Tibial nerve (tissue), 4 donors: Measurements from ENCODE around the gene EFCAB12. TPM values are rescaled to one million over a fixed set of nuclear protein-coding genes. Genes with fewer than 3 reads are reported as not detected.
A peak's percentile ranks its signal among the peaks of the same experiment; 100 is the strongest.

Experiments used
- DNase-seq, 2 donors: peaks; one replicate each; pipeline ENCODE4 v3.0.0-alpha.2; 2019; ENCODE audit warnings: low spot score in 2 of 2
- H3K27ac ChIP-seq, 4 donors: fragments of 200-600 bp; sonication (generic) in 3 of 4; one replicate each; pipeline ENCODE4 v1.5.1; 2017 to 2019; ENCODE audit warnings: mild to moderate bottlenecking in 1 of 4
- H3K27me3 ChIP-seq, 2 donors: fragments of 200-600 bp; sonication (generic) in 1 of 2; one replicate each; pipeline versions ENCODE4 v1.5.1 to v1.6.0; 2017 to 2019
- H3K36me3 ChIP-seq, 3 donors: fragments of 200-600 bp; sonication (generic); one replicate each; pipeline ENCODE4 v1.5.1; 2018 to 2019
- H3K4me1 ChIP-seq, 4 donors: fragments of 200-600 bp; sonication (generic) in 3 of 4; one replicate each; pipeline ENCODE4 v1.5.1; 2017 to 2019
- H3K4me3 ChIP-seq, 4 donors: fragments of 200-600 bp; sonication (generic) in 3 of 4; one replicate each; pipeline ENCODE4 v1.5.1; 2017 to 2019; ENCODE audit warnings: mild to moderate bottlenecking in 1 of 4, moderate library complexity in 1 of 4
- H3K9me3 ChIP-seq, 4 donors: fragments of 200-600 bp; sonication (generic) in 3 of 4; one replicate each; pipeline ENCODE4 v1.5.1; 2017 to 2019
- EP300 ChIP-seq, 2 donors: sonication (generic); formaldehyde crosslinking; IDR thresholded peaks; one replicate each; pipeline ENCODE4 v1.6.1; 2017; ENCODE audit warnings: antibody characterized with exemption in 2 of 2, mild to moderate bottlenecking in 1 of 2
- POLR2A ChIP-seq, 2 donors: fragments of 450-650 bp; IDR thresholded peaks; one replicate each; pipeline ENCODE4 v1.6.1; 2017; ENCODE audit warnings: antibody characterized with exemption in 2 of 2, mild to moderate bottlenecking in 2 of 2, moderate library complexity in 2 of 2
- WGBS, 2 donors: methylation state at CpG; one replicate each; pipeline ENCODE4 v1.1.5; 2018; 5-methylcytosine and 5-hydroxymethylcytosine counted together
- small RNA-seq: library from RNA; depleted of rRNA; stranded (forward); fragments of <200 nt; gene quantifications from one replicate; pipeline ENCODE3, GENCODE V24; 2016
- total RNA-seq, 4 donors: library from RNA; depleted of rRNA; stranded (reverse); fragments of >200 nt; gene quantifications; one replicate each; pipeline ENCODE4 v1.1.0, GENCODE V29; 2016
- TF ChIP-seq, protein P1 (sequence below), 5 experiments: fragments of 200-600 bp in 3 of 5; fragments of 450-650 bp in 2 of 5; sonication (generic) in 3 of 5; IDR thresholded peaks; one replicate each; pipeline ENCODE4 v1.5.1; 2016 to 2019; ENCODE audit warnings: antibody characterized with exemption in 5 of 5, mild to moderate bottlenecking in 3 of 5, moderate library complexity in 2 of 5

The EFCAB12 gene
- total RNA-seq, 4 donors from 2014 or later = 0.22 to 2.2 (median 0.46) TPM

DNA sequence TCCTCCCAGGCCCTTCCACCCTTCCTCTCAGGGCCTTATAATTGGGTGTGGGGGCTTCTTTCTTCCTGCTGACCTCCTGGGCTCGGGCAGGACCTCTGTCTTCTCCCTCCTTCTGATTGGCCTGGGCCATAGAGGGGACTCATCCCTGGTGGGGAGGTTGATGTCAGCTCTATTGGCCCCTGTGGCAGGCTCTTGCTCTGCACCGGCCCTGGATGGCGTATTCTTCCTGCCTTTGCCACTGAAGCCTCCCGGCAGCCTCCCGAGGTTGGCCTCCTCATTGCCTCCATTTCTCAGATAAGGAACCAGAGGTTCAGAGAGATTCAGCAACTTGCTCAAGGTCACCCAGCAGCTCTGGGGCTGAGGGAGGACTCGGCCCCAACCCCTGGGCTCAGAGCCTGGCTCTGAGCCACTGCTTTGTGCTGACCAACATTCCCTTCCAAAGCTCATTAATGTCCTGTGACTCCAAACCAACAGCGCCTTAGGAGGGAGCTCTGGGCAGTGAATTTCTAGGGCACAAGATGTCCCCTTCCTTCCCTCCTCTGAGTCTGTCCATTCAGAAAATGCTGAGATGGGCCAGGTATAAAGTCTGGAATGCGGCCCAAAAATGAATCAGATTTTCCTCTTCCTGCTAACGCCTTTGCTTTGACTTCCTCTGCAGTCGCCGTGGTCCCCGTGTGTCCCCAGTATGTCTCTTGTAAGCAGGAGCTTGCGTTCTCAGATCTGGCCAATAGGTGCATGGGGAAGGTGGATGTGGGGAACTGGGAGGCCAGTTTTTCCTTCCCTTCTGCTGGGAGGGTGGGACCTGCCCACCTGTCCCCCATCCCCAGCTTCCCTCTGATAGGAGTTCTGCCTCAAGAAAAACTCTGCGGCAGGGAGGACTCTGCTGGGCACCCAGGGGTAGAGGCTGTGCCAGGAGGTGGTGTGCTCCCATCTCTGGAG, 75.5 kb downstream of the EFCAB12 start:
- Histone ChIP-seq H3K36me3 (no peaks in the 10 kb centered on the region), H3K9me3 (no peaks in the 10 kb centered on the region), H3K4me1 (no peaks in the 10 kb centered on the region), H3K27me3 (no peaks in the 10 kb centered on the region), H3K4me3 (no peak overlapping the region), H3K27ac (peak overlapping the region in 1 of 4 donors; percentile 21)
- no peak for TF ChIP-seq POLR2A (IDR thresholded peaks at IDR 0.05)
- peak in 1 of 2 donors; percentile 31 for TF ChIP-seq EP300 (IDR thresholded peaks at IDR 0.05)
- TF ChIP-seq, protein P1, sequence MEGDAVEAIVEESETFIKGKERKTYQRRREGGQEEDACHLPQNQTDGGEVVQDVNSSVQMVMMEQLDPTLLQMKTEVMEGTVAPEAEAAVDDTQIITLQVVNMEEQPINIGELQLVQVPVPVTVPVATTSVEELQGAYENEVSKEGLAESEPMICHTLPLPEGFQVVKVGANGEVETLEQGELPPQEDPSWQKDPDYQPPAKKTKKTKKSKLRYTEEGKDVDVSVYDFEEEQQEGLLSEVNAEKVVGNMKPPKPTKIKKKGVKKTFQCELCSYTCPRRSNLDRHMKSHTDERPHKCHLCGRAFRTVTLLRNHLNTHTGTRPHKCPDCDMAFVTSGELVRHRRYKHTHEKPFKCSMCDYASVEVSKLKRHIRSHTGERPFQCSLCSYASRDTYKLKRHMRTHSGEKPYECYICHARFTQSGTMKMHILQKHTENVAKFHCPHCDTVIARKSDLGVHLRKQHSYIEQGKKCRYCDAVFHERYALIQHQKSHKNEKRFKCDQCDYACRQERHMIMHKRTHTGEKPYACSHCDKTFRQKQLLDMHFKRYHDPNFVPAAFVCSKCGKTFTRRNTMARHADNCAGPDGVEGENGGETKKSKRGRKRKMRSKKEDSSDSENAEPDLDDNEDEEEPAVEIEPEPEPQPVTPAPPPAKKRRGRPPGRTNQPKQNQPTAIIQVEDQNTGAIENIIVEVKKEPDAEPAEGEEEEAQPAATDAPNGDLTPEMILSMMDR (IDR thresholded peaks at IDR 0.05) = no peak
- WGBS, 2 donors = 70 to 76% methylated on average over 14 of the region's 14 CpGs
- DNase-seq = no peak

DNA sequence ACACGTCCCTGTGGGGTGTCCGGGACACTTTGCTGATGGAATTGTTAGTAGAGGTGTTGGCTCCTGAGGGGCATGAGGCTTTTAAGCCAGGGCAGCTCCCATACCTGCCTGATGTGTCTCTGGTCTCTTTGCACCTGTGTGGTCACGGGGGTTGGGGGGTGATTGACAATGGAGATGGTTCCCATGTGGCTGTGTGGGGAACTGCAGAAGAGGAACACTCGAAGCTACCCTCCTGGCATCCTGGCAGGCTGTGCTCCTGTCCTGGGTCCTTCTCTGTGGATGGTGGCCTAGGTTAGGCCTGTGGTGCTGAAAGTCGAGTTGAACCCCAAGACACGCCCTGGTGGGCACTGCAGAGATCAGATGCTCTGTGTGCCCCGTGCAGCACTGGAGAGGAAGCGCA, 76.4 kb downstream of the EFCAB12 start:
- TF ChIP-seq POLR2A (IDR thresholded peaks at IDR 0.05) (no peak), EP300 (IDR thresholded peaks at IDR 0.05) (no peak)
- TF ChIP-seq, protein P1 (IDR thresholded peaks at IDR 0.05) = no peak
- DNase-seq = no peak

More for the DNA sequence above, 76.4 kb downstream of the EFCAB12 start:
- no peak overlapping the region for H3K27ac ChIP-seq
- no peaks in the 10 kb centered on the region for H3K36me3 ChIP-seq
- H3K9me3 ChIP-seq = no peaks in the 10 kb centered on the region
- peaks cover 0 to 4% (median 0%) of the 10 kb centered on the region in 4 donors for H3K4me1 ChIP-seq
- 72 to 73% methylated on average over 8 of the region's 8 CpGs for WGBS, 2 donors
- H3K27me3 ChIP-seq = no peaks in the 10 kb centered on the region
- H3K4me3 ChIP-seq = no peak overlapping the region

Small RNA genes within 50 kb of the gene (small RNA-seq; reads per million reads assigned to genes)
- gene SNORA7B = 28.3 reads per million, percentile 93 among the genes with 10 or more reads in this experiment

Other genes with a start within 250 kb of the EFCAB12 start
- gene CNBP, start 244.7 kb downstream of the EFCAB12 start, total RNA-seq = 100 to 1,000 TPM; 329 to 533 (median 488) TPM
- 100 to 1,000 TPM in 2 of 4 donors, 10 to 100 TPM in 2; 72.6 to 124 (median 88.1) TPM for gene COPG1, start 179.0 kb downstream of the EFCAB12 start, total RNA-seq
- 10 to 100 TPM; 18.2 to 36.7 (median 27.9) TPM for gene HMCES, start 149.8 kb downstream of the EFCAB12 start, total RNA-seq
- gene MBD4, start 11.3 kb upstream of the EFCAB12 start, total RNA-seq = 10 to 100 TPM; 15.5 to 42.0 (median 32.8) TPM
- 10 to 100 TPM; 36.6 to 74.4 (median 43.3) TPM for gene IFT122, start 11.6 kb upstream of the EFCAB12 start, total RNA-seq
- gene RHO, start 100.0 kb upstream of the EFCAB12 start, total RNA-seq = not detected
- not detected for gene H1-8, start 114.5 kb upstream of the EFCAB12 start, total RNA-seq
- gene PLXND1, start 178.0 kb upstream of the EFCAB12 start, total RNA-seq = 100 to 1,000 TPM; 155 to 300 (median 197) TPM